GM18907 (cell line): ENCODE results near the gene C1orf21.

Experiments
- ATAC-seq: cut with Tn5 transposase; IDR thresholded peaks from one replicate; pipeline ENCODE4 v1.9.1; 2021; ENCODE audit warnings: mild to moderate bottlenecking, moderate library complexity; ENCODE audit not compliant: unreplicated experiment

The C1orf21 gene

GRCh38 chr1:184409011-184409410 lies 22.2 kb downstream of the C1orf21 start:
- ATAC-seq: no peak

DNA sequence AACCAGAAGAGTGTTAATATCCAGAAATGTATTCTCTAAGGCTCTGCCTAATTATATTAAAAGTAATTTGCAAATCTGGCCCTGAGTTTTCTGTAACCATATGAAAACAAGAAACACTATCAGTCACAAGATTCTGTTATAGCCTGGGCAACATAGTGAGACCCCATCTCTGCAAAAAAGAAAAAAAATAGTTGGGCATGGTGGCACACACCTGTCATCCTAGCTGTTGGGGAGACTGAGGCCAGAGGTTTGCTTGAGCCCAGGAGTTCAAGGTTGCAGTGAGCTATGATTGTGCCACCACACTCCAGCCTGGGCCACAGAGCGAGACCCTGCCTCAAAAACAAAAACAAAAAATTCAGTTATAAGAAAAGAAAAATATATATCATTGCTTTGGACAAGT lies 25.6 kb downstream of the C1orf21 start:
- ATAC-seq: no peak

DNA sequence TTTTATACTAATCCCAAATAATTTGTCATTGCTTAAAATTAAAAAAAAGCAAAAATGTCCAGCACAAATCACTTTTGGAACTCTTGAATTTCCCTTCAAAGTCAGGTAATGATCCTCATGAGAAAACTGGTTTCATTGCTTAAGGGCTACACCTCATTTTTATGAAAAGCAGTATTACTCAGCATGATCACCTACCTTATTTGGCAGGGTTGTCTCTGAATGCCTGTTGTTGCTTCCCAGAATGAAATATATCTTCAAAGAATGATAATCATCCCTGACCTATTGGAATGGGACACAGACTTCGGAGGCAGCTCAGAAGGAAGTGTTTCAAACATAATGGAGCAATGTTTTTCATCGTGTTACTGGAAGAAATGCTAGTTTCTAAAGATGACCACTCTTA lies 29.7 kb downstream of the C1orf21 start:
- no peak for ATAC-seq

- no peak for ATAC-seq
Measured at GRCh38 chr1:184416946-184417345, 30.1 kb downstream of the C1orf21 start.

- ATAC-seq: no peak
Measured at GRCh38 chr1:184417916-184418315, 31.1 kb downstream of the C1orf21 start.

GRCh38 chr1:184418652-184419349 lies 32.0 kb downstream of the C1orf21 start:
- no peak for ATAC-seq

GRCh38 chr1:184419350-184420161 lies 32.7 kb downstream of the C1orf21 start:
- no peak for ATAC-seq

DNA sequence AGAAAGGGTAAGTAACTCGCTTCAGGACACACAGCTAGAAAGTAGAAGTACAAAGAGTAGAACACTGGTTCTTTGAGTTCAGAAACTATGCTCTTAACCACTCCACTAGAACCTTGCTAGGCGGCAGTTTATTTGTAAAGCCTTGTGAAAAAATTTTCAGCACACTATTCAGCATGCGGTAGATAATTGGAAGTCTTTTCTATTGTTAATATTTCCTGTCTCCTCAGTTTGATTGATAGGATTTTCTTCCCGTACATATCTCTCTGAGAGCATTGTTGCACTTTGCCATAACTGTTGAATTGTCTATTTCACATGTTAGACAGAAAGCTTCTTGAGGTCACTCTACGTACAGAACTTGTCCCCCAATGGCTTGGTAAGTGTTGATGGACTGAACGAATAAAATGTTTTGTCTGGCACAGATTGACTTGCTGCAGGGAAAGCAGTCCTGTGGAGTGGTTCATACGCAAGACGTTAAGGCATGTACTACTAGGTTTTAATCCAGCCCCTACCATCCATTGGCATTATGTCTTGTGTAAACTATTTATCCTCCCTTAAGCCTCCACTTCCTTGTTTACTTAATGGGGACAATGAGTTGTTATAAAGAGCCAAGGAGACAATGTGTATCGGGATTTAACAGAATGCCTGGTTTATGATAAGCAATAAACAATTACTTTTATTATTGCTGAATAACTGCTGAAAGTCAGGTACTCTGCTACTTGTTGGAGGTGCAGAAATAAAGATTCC lies 35.8 kb downstream of the C1orf21 start:
- no peak for ATAC-seq

- no peak for ATAC-seq
Measured at GRCh38 chr1:184423649-184424048, 36.8 kb downstream of the C1orf21 start.

DNA sequence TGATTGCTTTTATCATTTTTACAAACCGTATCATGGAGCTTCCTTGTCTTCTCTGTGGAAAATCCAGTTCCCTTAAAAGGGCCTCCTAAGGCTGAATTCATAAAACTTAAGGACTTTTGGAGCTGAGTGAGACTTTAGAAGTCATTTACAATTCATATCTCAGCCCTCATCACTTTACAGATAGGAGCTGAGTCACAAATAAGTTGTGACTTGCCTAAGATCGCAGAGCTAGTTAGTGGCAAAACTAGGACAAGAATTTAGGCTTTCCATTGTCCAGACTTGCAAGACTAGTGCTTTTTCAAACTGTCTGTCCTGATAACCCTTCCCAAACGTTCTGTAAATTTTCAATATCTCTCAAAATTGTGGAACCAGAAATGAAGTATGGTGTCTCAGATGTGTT lies 37.3 kb downstream of the C1orf21 start:
- no peak for ATAC-seq

GRCh38 chr1:184424945-184425344 lies 38.1 kb downstream of the C1orf21 start:
- ATAC-seq: no peak

- no peak for ATAC-seq
Measured at GRCh38 chr1:184425449-184426277, 38.8 kb downstream of the C1orf21 start.

DNA sequence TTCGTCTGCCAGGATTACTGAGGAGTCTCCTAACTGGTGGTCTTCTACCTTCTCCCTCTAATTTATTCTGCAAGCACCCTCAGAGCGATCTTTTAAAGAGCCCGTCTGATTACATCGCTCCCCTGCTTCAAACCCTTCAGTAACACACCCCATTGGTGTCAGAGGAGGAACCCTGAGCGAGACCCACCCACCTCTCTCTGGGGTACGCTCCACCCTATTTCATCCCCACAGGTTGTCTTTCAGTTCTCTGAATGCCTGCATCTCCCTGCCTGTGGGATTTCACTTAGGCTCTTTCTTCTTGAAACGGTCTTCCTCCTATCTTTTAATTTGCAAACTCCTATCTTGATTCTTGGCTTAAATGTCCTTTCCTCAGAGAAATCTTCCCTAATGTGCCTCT lies 39.4 kb downstream of the C1orf21 start:
- ATAC-seq: no peak

- no peak for ATAC-seq
Measured at GRCh38 chr1:184427722-184428121, 40.9 kb downstream of the C1orf21 start.

- no peak for ATAC-seq
Measured at GRCh38 chr1:184428604-184429003, 41.8 kb downstream of the C1orf21 start.

- no peak for ATAC-seq
Measured at GRCh38 chr1:184429335-184429734, 42.5 kb downstream of the C1orf21 start.

GRCh38 chr1:184433956-184434502 lies 47.2 kb downstream of the C1orf21 start:
- no peak for ATAC-seq

DNA sequence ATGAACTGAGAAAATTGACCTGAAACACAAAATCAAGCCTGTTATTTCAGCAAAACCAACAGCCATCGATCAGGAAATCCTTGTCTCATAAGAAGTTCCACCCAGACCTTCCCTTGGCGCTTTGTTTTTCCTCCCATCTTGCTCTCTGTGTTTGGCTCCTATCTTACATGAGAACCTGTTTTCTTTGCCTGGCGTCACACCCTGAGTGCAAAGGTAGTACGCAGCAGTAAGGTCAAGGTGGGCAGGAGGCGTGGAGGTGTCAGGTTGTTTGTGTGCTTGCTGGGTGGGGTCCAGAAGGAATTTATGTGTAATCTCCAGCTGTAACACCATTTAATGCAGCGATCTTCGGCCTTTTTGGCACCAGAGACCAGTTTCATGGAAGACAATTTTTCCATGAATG lies 50.5 kb downstream of the C1orf21 start:
- no peak for ATAC-seq

- ATAC-seq: no peak
Measured at GRCh38 chr1:184438363-184438762, 51.5 kb downstream of the C1orf21 start.

GRCh38 chr1:184442260-184442659 lies 55.4 kb downstream of the C1orf21 start:
- ATAC-seq: no peak

DNA sequence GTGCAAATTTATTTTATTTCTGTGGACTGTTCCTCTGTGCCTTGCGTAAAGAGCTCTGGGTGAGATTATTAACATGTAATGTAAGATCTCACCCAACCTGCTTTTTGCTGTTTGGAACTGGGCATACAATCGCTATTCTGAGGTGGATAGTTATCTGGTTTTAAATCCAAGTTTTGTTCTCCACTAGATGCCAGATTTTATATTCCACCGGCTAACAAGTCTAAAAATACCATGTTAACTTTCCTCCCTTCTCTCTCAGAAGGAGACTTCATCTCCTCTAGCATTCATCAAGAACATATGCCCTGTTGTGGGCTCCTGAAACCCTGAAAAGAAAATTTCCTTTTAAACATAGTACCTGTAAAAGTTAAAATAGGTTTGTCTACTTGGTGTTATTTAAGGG lies 56.4 kb downstream of the C1orf21 start:
- no peak for ATAC-seq
